MCF 10A (cell line): ENCODE measurements around the gene SLC38A10. TPM values are rescaled to one million over a fixed set of nuclear protein-coding genes. Genes with fewer than 3 reads are reported as not detected.

ENCODE experiments used
- BruUV-seq: library from RNA; stranded (reverse); fragments of 400-500 nt; replicated peaks from 2 replicates; lab custom pipeline; 2021; lab: Mats Ljungman, UMichigan
- CTCF ChIA-PET: fragments of 300-600 bp; sonication (Branson Sonifier 250); formaldehyde crosslinking; extraction: SDS; loops from one replicate; lab custom pipeline; 2021; ENCODE audit warnings: antibody characterized with exemption, inconsistent platforms; lab: Yijun Ruan, JAX
- POLR2A ChIA-PET: fragments of 300-600, 350-650 bp; sonication (Branson Sonifier 250); formaldehyde crosslinking; extraction: SDS; loops from one replicate; lab custom pipeline; 2020; ENCODE audit warnings: antibody characterized with exemption, inconsistent platforms; lab: Yijun Ruan, JAX
- DNase-seq: peaks from one replicate; pipeline ENCODE4 v3.0.0-alpha.2; 2018; ENCODE audit not compliant: unreplicated experiment
- H3K27ac Mint-ChIP-seq: one replicate; pipeline ENCODE4 v1.8.0; 2022; ENCODE audit warnings: mild to moderate bottlenecking, low read depth, mixed read lengths; ENCODE audit not compliant: unreplicated experiment
- H3K27me3 Mint-ChIP-seq: one replicate; pipeline ENCODE4 v1.8.0; 2022; ENCODE audit warnings: mixed read lengths; ENCODE audit not compliant: insufficient read depth, unreplicated experiment
- H3K36me3 Mint-ChIP-seq: one replicate; pipeline ENCODE4 v1.8.0; 2022; ENCODE audit warnings: mild to moderate bottlenecking, moderate library complexity, mixed read lengths; ENCODE audit not compliant: insufficient read depth, unreplicated experiment
- H3K4me1 Mint-ChIP-seq: one replicate; pipeline ENCODE4 v1.8.0; 2022; ENCODE audit warnings: mixed read lengths; ENCODE audit not compliant: insufficient read depth, unreplicated experiment
- H3K4me3 Mint-ChIP-seq: one replicate; pipeline ENCODE4 v1.8.0; 2022; ENCODE audit warnings: mild to moderate bottlenecking, moderate library complexity, mixed read lengths; ENCODE audit not compliant: unreplicated experiment
- H3K9me3 Mint-ChIP-seq: one replicate; pipeline ENCODE4 v1.8.0; 2022; ENCODE audit warnings: mixed read lengths; ENCODE audit not compliant: unreplicated experiment
- intact Hi-C: fragments of 100-400 bp; cut with micrococcal nuclease; formaldehyde crosslinking; loops from 2 replicates; pipeline ENCODE4 v1.14.1; 2022
- total RNA-seq: library from RNA; stranded (reverse); gene quantifications from 2 replicates; pipeline ENCODE4 v1.2.3, GENCODE V29; 2022
- TF ChIP-seq, protein P1 (sequence below): fragments of 200-600 bp; IDR thresholded peaks from one replicate; pipeline ENCODE4 v1.8.0; 2022; ENCODE audit warnings: antibody characterized with exemption, mild to moderate bottlenecking; ENCODE audit not compliant: unreplicated experiment

Gene SLC38A10
- total RNA-seq, 1 experiment from 2014 or later, result 98.2 TPM

- ChIA-PET CTCF (interaction anchor here (0.8 to 2.5 kb wide), 2 partner anchors 192 to 194 kb away, joined by 4 to 14 read pairs; no protein-coding TSS in a partner anchor), POLR2A (interaction anchor here (0.5 to 2.6 kb wide), 8 partner anchors 20 to 107 kb away, joined by 3 to 20 read pairs (median 4); partner anchors contain the start of gene BAHCC1)
- Mint-ChIP-seq H3K9me3 (no peaks in the 10 kb centered on the region), H3K4me1 (peaks cover 13% of the 10 kb centered on the region), H3K4me3 (no peak overlapping the region), H3K27me3 (no peaks in the 10 kb centered on the region), H3K27ac (no peak overlapping the region), H3K36me3 (peaks cover 21% of the 10 kb centered on the region)
- TF ChIP-seq, protein P1, sequence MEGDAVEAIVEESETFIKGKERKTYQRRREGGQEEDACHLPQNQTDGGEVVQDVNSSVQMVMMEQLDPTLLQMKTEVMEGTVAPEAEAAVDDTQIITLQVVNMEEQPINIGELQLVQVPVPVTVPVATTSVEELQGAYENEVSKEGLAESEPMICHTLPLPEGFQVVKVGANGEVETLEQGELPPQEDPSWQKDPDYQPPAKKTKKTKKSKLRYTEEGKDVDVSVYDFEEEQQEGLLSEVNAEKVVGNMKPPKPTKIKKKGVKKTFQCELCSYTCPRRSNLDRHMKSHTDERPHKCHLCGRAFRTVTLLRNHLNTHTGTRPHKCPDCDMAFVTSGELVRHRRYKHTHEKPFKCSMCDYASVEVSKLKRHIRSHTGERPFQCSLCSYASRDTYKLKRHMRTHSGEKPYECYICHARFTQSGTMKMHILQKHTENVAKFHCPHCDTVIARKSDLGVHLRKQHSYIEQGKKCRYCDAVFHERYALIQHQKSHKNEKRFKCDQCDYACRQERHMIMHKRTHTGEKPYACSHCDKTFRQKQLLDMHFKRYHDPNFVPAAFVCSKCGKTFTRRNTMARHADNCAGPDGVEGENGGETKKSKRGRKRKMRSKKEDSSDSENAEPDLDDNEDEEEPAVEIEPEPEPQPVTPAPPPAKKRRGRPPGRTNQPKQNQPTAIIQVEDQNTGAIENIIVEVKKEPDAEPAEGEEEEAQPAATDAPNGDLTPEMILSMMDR, result peak; percentile 39
- no TSS peak for BruUV-seq
- peak; percentile 57 for DNase-seq
- intact Hi-C loops, result loop anchor here (1.0 kb wide), 1 partner anchor 193 kb away; no protein-coding TSS in a partner anchor
These were observed 3.4 kb downstream of the SLC38A10 start for GRCh38 chr17:81291662-81292061.

DNA sequence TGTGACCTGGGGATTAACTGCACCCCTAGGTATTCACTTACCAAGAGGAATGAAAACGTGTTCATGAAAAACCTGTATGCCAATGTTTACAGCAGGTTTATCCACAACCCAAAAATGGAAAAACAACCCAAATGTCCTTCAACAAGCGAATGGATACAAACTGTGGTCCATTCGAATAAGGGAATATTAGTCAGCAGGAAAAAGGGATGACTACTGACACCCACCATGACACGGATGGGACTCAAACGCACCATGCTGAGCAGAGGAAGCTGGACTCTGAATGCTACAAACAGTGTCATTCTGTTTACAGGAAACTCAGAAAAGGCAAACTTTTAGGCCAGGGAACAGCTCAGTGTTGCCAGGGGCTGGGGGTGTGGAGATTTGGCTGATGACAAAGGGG lies 4.9 kb downstream of the SLC38A10 start:
- Mint-ChIP-seq H3K36me3 (peaks cover 21% of the 10 kb centered on the region), H3K9me3 (no peaks in the 10 kb centered on the region), H3K27me3 (no peaks in the 10 kb centered on the region), H3K4me3 (no peak overlapping the region), H3K4me1 (peaks cover 4% of the 10 kb centered on the region), H3K27ac (no peak overlapping the region)
- intact Hi-C loops, result no loop called here
- no peak for DNase-seq
- POLR2A ChIA-PET, result interaction anchor here (1.0 kb wide), 1 partner anchor 56 kb away, joined by 5 read pairs; no protein-coding TSS in a partner anchor
- CTCF ChIA-PET, result interaction anchor here (0.6 to 0.7 kb wide), 3 partner anchors 16 to 807 kb away, joined by 3 to 4 read pairs (median 3); no protein-coding TSS in a partner anchor
- TF ChIP-seq, protein P1, result no peak
- no TSS peak for BruUV-seq

DNA sequence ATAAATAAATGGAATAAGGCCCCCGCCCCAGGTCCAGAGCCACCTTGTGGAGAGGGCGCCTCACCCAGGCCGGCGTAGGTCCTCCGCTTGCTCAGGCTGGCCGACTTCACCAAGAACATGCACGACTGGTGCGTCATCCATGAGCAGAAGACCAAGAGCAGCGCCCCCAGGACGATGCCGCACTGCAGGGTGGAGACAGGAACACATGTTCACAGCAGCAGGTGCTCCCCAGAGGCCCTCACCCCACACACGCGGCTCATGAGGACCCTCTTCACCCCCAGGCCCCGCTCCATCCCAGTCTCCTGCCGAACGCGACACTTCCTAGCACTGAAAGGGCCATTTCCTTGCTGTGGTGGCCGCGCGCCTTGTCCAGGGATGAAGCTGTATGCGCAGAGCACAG lies 5.5 kb downstream of the SLC38A10 start:
- DNase-seq, result no peak
- no TSS peak for BruUV-seq
- Mint-ChIP-seq H3K4me3 (no peak overlapping the region), H3K4me1 (peaks cover 4% of the 10 kb centered on the region), H3K9me3 (no peaks in the 10 kb centered on the region), H3K27ac (no peak overlapping the region), H3K27me3 (no peaks in the 10 kb centered on the region), H3K36me3 (peaks cover 26% of the 10 kb centered on the region)
- TF ChIP-seq, protein P1, result no peak
- ChIA-PET CTCF (no interaction called here), POLR2A (interaction anchor here (1.0 kb wide), 1 partner anchor 56 kb away, joined by 5 read pairs; no protein-coding TSS in a partner anchor)
- intact Hi-C loops, result no loop called here

- H3K4me3 Mint-ChIP-seq, result no peak overlapping the region
- intact Hi-C loops, result no loop called here
- no peaks in the 10 kb centered on the region for H3K9me3 Mint-ChIP-seq
- ChIA-PET POLR2A (interaction anchor here (0.6 kb wide), 1 partner anchor 10 kb away, joined by 3 read pairs; no protein-coding TSS in a partner anchor), CTCF (interaction anchor here (0.6 kb wide), 1 partner anchor 106 kb away, joined by 3 read pairs; no protein-coding TSS in a partner anchor)
- H3K27me3 Mint-ChIP-seq, result no peaks in the 10 kb centered on the region
- DNase-seq, result no peak
- peaks cover 35% of the 10 kb centered on the region for H3K36me3 Mint-ChIP-seq
- no TSS peak for BruUV-seq
- peaks cover 4% of the 10 kb centered on the region for H3K4me1 Mint-ChIP-seq
- no peak overlapping the region for H3K27ac Mint-ChIP-seq
- TF ChIP-seq, protein P1, result no peak
These were observed 6.4 kb downstream of the SLC38A10 start for GRCh38 chr17:81288715-81289114.
